ENCODE measurements around the gene DNASE1L2.

DNASE1L2 gene

DNA sequence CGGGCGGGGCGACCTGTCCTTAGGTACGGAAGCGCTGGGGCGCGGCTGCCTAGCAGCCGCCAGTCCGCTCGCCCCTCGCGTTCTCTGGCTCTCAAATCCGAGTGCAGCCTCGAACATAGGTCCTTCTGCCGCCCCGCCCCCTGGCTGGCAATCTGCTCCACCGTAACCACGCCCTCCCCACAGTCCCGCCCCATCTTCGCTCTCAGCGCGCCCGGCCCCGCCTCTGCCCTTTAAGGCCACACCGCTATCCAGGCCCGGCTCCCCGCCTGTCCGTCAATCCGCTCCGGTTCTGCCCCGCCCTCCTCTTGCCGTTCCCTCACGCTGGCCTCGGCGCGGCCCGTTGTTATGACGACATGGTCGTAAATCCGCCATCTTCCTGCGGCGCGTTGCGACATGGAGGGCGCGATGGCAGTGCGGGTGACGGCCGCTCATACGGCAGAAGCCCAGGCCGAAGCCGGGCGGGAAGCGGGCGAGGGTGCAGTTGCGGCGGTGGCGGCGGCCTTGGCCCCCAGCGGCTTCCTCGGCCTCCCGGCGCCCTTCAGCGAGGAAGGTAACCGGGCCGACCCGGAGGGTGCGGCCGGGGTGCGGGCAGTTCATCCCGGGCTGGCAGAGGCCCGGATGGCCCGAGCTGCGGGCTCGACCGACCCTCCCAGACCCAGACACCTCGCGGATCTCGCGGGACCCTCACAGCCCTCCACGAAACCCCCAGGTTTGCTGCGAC, 12.9 kb upstream of the DNASE1L2 start, which contains the start of gene E4F1:
Gene E4F1 (plus strand): TSS at position 371 of the 721 bp plus-strand sequence. CDS start 23 bp downstream, at position 394.
- DNase-seq (ENCODE audit: extremely low read depth in 1 of 2, low read depth in 1 of 2): peak; percentile 97 to 98

DNA sequence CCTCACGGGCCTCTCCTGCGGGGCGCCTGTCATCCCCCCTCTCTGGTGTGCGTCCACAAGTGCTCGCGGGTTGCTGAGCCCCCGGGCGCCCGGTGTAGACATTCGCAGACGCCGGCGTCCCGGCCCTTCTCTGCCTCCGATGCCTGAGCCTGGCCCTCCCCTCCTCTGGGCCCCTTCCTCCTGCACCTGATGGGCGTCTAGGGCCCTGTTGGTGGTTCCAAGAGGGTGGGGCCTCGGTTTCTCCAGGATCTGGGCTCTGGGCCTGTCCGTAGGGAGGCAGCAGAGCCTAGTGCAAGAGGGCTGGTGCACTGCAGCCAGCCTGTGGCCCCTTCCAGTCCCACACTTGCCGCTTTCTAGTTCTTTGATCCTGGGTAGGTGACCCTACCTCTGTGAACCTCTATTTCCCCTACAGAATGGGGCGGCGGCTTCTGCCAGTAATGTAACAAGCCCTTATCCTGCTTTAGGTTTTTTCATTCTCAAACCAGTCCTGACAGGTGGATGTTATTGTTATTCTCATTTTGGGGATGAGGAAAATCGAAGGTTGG, 12.2 kb upstream of the DNASE1L2 start:
- no peak for DNase-seq (ENCODE audit: extremely low read depth in 1 of 2, low read depth in 1 of 2)

DNA sequence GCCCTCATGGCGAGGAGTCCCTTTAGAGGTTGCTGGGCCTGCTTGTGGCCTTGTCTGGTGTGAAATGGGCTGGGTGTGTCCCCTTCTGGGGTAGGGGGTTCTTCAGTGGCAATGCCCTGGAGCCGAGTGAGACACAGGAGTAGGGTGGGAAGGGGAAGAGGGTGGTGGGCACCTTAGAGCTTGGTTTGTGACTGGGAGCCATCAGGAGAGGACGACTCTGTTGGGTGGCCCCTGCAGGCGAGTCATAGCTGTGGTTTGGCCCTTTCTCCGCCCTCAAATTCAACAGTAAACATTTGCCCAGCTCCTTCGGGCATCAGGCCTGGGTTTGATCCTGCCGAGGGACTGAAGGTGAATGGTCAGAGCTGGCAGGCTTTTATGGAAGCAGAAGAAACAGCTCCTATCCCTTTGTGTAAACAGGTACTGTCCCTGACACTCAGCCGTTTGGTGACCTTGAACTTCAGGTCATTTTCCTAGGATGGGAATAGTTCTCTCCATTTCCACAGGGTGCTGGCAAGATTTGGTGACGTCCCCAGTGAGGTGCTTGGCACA, 9.9 kb upstream of the DNASE1L2 start:
- no peak for DNase-seq (ENCODE audit: extremely low read depth in 1 of 2, low read depth in 1 of 2)

GRCh38 chr16:2226918-2227317, 9.3 kb upstream of the DNASE1L2 start:
- no peak for DNase-seq (ENCODE audit: extremely low read depth in 1 of 2, low read depth in 1 of 2)

GRCh38 chr16:2228161-2228824, 8.0 kb upstream of the DNASE1L2 start:
- DNase-seq (ENCODE audit: extremely low read depth in 1 of 2, low read depth in 1 of 2): no peak

DNA sequence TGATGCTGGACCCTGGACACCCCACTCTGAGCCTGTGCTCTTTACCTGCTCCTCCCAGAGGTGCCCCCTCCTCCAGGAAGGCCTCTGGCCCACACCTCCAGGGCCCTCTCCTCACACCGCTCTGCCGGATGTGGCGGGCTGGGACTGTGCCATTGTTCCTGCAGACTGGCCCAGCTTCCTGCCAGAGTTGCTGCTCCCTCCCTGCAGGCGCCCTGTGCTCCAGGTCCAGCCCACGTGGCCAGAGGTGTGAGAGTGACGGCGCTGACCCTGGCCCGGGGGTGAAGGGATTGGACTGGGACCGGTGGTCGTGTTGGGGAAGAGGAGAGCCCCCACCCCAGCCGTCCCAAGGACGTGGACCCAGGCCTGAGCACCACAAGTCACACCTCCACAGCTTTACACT, 7.2 kb upstream of the DNASE1L2 start:
- DNase-seq (ENCODE audit: extremely low read depth in 1 of 2, low read depth in 1 of 2): no peak

- no peak for DNase-seq (ENCODE audit: extremely low read depth in 1 of 2, low read depth in 1 of 2)
These were observed 6.5 kb upstream of the DNASE1L2 start for GRCh38 chr16:2229632-2230250.

- DNase-seq (ENCODE audit: extremely low read depth in 1 of 2, low read depth in 1 of 2): no peak
These were observed 5.9 kb upstream of the DNASE1L2 start for GRCh38 chr16:2230376-2230775.

- no peak for DNase-seq (ENCODE audit: extremely low read depth in 1 of 2, low read depth in 1 of 2)
These were observed 5.0 kb upstream of the DNASE1L2 start for GRCh38 chr16:2231016-2231931.

GRCh38 chr16:2232094-2232990, 3.9 kb upstream of the DNASE1L2 start:
- no peak for DNase-seq (ENCODE audit: extremely low read depth in 1 of 2, low read depth in 1 of 2)

- DNase-seq (ENCODE audit: extremely low read depth in 1 of 2, low read depth in 1 of 2): no peak
These were observed 3.0 kb upstream of the DNASE1L2 start for GRCh38 chr16:2233046-2233775.

GRCh38 chr16:2233872-2234812, 2.1 kb upstream of the DNASE1L2 start:
- DNase-seq (ENCODE audit: extremely low read depth in 1 of 2, low read depth in 1 of 2): no peak

- no peak for DNase-seq (ENCODE audit: extremely low read depth in 1 of 2, low read depth in 1 of 2)
These were observed 1.5 kb upstream of the DNASE1L2 start for GRCh38 chr16:2234813-2235170.

- no peak for DNase-seq (ENCODE audit: extremely low read depth in 1 of 2, low read depth in 1 of 2)
These were observed 1.0 kb upstream of the DNASE1L2 start for GRCh38 chr16:2235234-2235651.

- no peak for DNase-seq (ENCODE audit: extremely low read depth in 1 of 2, low read depth in 1 of 2)
These were observed 428 bp upstream of the DNASE1L2 start for GRCh38 chr16:2235695-2236336.

- no peak for DNase-seq (ENCODE audit: extremely low read depth in 1 of 2, low read depth in 1 of 2)
These were observed 848 bp downstream of the DNASE1L2 start for GRCh38 chr16:2237102-2237482.

GRCh38 chr16:2237493-2238149, 1.4 kb downstream of the DNASE1L2 start:
- DNase-seq (ENCODE audit: extremely low read depth in 1 of 2, low read depth in 1 of 2): no peak

All from activated CD8-positive, alpha-beta memory T cell treated with anti-CD3 and anti-CD28 coated beads for 1 hour (primary cell).